Hematopoietic multipotent progenitor cell treated with erythropoietin and hydrocortisone succinate and interleukin-3 and kit ligand, for 17 days (in vitro differentiated cells): Measurements from ENCODE around the gene PLB1.

Experiments used
- DNase-seq: peaks from one replicate; pipeline ENCODE4 v3.0.0-alpha.2; 2015; ENCODE audit warnings: low spot score

Gene PLB1, protein sequence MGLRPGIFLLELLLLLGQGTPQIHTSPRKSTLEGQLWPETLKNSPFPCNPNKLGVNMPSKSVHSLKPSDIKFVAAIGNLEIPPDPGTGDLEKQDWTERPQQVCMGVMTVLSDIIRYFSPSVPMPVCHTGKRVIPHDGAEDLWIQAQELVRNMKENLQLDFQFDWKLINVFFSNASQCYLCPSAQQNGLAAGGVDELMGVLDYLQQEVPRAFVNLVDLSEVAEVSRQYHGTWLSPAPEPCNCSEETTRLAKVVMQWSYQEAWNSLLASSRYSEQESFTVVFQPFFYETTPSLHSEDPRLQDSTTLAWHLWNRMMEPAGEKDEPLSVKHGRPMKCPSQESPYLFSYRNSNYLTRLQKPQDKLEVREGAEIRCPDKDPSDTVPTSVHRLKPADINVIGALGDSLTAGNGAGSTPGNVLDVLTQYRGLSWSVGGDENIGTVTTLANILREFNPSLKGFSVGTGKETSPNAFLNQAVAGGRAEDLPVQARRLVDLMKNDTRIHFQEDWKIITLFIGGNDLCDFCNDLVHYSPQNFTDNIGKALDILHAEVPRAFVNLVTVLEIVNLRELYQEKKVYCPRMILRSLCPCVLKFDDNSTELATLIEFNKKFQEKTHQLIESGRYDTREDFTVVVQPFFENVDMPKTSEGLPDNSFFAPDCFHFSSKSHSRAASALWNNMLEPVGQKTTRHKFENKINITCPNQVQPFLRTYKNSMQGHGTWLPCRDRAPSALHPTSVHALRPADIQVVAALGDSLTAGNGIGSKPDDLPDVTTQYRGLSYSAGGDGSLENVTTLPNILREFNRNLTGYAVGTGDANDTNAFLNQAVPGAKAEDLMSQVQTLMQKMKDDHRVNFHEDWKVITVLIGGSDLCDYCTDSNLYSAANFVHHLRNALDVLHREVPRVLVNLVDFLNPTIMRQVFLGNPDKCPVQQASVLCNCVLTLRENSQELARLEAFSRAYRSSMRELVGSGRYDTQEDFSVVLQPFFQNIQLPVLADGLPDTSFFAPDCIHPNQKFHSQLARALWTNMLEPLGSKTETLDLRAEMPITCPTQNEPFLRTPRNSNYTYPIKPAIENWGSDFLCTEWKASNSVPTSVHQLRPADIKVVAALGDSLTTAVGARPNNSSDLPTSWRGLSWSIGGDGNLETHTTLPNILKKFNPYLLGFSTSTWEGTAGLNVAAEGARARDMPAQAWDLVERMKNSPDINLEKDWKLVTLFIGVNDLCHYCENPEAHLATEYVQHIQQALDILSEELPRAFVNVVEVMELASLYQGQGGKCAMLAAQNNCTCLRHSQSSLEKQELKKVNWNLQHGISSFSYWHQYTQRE (N-terminal part only)

GRCh38 chr2:28495551-28496250 is at the start of gene PLB1:
Gene PLB1 (plus strand): TSS chr2:28496060. CDS start chr2:28496115, 55 bp downstream.
- no peak for DNase-seq

GRCh38 chr2:28446531-28446930 is 49.3 kb upstream of the PLB1 start:
- no peak for DNase-seq

DNA sequence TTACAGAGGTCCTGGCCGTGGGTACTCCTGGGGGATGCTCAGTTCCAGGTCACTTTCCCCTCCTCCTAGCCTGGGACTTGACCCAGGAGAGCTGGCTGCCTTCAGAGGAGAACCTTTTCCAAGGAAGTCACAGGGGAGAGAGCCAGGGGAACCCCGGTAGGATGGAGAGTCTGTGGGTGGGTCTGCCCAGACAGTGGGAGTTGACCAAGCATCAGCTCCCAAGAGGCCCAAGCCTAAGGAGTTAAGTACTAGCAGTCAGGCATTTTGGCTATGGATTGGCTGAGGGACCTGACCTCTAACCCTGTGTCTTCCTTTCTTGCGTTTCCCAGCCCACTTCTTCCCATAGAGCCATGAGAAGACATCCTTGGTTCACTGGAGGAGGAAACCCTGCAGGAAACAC is 48.8 kb upstream of the PLB1 start:
- no peak for DNase-seq

- no peak for DNase-seq
Observed at GRCh38 chr2:28447943-28448792, 47.7 kb upstream of the PLB1 start.

DNA sequence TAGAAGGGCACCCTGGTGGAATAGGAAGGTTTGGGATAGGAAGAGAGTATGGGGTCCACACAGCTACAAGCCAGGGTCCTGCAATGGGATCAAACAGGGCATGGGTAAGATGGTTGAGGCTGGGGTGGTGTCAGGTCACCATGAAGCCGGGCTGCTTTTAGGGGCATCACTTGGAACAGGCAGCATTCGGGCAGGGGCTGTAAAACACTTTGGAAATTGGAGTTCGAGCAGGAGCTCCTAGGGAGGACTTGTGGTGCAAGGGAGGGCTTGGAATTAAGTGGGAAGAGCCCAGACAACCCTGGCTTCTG is 47.1 kb upstream of the PLB1 start:
- DNase-seq: no peak

- DNase-seq: no peak
Observed at GRCh38 chr2:28449126-28449487, 46.8 kb upstream of the PLB1 start.

DNA sequence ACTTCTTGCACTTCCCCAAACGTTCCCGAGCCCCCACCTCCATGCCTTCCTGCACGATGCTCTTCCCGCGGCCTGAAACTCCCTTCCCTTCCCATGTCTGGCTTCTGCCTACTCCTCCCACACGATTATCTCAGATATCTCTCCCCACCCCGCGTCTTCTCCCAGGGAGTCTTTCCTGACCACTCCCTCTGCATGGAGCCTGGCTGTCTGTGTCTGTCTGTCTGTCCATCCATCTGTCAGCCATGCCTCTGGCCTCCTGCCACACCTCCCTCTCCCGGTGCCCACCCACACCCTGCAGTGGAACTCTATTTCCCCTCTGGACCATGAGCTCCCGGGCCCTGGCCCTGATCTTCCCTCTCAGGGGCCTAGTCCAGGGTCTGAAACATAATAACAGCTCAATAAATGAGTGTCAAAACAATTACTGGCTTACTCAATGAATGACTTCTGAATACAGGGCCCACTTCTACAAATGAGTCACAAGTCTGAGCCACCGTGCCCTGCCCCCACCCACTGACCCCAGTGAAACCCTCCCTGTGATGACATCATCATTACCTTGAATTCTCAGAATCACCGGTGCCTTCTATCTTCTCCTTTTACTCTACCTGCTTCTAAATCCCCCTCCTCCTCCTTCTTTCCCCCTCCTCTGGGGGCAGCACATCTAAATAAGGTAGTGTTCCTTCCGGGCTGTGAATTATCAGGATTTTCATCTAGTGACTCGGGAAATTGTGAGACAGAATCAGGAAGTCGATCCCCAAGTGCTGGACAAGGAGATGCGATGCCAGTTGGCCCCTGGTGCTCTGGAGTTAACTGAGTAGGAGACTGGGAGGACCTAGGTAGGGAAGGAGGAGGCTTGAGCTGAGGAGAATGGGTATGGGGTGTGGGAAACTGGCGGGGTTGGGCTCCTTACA is 46.1 kb upstream of the PLB1 start:
- DNase-seq: no peak

DNA sequence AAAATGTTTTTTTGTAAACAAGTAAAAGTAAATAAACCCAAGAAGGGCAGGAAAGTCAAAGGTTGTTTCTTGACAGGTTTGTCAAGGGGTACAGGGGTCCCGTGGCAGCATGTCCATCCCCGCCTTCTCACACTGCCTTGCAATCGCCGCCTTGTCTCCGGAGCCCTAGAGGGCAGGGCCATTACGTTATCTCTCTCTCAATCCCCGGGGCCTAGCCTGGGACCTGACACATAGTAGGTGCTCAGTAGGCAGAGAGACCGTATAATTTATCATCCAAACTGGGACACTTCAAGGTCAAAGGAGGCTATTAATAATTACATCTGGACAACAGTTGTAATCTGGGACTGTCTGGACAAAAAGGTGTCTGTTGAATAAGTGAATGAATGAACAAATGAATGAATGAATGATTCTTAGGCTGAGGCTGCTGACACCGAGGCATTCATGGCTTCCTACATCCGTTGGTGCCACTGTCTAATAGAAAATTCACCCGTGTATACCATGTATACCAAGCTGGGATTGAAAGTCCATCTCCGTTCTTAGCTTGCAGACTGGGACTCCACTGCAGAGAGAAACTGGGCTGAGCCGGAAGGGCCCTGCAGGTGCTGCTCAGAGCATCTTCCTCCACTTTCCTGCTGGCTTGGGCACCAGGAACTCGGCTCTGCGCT is 44.8 kb upstream of the PLB1 start:
- no peak for DNase-seq

DNA sequence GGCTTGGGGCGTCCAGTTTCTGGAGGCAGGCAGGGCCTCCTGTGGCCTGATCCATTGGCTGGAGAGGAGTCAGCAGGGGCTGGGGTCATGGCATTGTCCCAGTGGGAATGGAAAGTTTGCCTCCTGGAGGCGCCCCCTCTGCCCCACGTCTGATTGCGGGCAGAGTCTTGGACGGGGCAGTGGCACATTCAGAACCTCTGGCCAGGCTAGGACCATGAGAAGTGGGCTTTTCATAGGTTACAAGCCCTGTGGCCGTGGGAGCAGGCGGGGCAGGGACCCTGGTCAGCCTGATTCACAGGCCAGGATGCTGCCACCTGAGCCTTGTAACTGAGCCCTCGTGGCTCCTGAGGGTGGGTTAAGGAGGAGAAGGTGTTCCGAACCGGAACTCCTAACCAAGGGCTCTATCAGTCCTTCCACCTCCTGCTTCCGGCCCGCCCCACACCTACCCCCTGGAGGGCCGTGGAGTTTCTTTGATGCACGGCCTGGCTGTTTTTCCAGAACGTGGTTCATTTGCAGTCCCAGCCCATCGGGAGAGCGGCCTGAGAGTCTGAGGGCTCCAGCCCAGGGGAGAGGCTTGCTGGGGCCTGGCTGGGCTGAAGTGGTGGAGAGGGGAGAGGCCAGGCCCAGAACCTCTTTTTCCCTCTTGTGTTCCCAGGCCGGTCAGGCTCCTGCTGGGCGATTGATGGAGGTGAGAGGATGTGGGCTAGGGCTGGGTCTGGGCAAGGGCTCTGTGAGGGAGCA is 43.9 kb upstream of the PLB1 start:
- no peak for DNase-seq

DNA sequence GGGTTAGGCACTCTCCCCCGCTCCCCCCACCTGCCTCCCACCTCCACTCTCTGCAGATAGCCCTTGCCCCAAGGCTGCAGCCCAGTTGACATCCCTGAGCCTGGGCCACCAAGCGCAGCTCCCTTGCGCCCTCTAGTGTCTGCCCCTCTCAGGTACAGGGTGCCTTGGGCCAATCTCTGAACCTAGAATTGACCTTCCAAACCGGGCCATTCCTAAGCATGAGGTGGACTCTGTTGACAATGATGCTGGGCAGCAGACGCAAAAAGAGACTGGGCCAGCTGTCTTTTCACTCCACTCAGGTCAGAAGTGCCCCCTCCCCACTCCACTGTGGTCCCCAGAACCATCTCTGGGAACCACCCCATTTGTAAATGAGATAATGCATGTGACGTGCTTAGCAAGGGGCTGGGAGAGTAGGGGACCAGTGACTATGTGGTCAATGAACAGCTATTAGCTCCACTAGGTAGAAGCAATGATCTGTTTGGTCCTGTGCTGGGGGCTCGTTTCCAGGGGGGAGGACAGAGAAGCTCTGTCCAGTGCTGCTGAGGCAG is 43.3 kb upstream of the PLB1 start:
- peak; percentile 70 for DNase-seq

GRCh38 chr2:28453396-28453795 is 42.5 kb upstream of the PLB1 start:
- no peak for DNase-seq

DNA sequence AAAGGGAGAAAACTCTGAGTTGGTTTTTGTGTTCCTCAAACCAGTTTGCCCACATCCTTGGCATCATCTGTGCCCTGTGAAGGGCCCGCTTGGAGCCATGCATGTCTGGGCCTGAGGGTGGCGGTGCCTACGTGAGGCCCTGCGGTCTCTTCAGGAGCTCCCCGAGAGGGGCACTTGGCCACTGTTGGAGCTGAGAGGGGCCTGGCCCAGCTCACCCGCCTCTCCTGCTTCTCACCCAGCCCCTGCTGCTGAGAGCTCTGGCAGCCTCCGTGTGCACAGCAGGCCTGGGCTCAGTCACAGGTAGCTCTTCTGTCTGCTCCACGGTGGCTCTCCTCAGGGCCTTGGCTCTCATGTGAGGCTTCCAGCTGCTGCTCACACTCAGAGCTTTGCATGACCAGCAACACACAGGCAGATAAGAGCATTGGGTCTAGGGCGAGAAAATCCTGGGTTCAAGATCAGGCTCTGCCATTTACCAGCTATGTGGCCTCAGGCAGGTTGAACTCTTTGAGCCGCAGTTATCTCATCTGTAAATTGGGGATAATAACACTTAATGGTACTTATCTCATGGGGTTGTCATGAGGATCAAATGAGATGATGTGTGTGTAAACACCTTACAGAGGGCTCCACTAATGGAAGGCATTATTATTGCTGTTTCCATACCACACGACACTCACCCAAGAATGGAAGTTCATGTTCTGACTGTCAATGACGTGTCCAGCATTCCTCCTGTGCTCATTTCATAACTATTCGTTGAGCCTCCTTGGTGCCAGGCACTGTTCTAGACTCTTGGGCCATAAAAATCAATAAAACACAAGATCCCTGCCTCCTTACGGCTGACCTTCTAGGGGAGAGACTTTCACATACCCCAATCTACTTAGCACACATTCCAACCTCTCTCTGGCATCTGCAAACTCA is 41.6 kb upstream of the PLB1 start:
- no peak for DNase-seq

- DNase-seq: no peak
Observed at GRCh38 chr2:28457237-28457636, 38.6 kb upstream of the PLB1 start.

DNA sequence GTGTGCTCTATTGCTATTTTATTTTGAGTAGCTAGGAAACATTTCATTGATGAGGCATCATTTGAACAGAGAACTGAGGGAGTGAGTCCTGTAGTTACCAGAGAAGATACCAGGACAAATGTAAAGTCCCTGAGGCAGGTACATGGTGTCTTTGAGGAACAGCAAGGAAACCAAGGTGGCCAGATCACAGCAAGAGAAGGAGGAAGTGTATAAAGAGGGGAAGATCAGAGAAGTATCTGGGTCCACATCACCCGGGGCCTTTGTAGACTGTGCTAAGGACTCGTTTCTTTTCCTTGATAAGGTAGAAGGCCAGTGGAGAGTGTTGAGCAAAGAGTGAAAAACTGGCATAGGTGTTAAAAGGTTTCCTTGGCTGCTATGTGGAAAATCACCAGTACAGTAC is 34.8 kb upstream of the PLB1 start:
- DNase-seq: no peak

- no peak for DNase-seq
Observed at GRCh38 chr2:28462122-28462521, 33.7 kb upstream of the PLB1 start.

DNA sequence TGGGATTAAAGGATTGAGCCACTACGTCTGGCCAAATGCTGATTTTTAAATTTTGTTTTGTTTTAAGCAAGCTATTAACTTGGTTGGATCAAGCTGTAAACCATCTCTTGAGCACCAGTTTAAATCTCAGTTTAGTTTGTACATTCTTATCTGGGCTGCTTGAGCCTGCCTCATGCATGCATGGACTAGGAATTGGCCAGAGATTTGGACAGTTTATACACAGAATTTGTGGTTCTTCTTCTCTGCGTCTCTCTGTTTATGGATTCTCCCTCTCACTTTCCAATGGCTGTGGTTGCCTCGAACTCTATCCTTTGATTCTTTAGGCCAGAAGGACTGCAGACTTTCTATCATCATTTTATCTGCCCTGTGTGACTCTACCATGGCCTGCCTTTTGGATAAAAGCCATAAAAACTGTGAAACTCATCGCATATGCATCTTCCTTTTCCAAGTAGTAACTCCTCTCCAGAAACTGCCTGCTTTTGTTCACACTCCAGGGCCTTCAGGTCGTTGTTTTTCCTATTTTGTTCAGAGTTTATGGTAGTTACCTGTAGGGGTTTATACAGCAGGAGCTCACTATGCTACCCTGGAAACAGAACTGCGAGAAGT is 32.5 kb upstream of the PLB1 start:
- no peak for DNase-seq

DNA sequence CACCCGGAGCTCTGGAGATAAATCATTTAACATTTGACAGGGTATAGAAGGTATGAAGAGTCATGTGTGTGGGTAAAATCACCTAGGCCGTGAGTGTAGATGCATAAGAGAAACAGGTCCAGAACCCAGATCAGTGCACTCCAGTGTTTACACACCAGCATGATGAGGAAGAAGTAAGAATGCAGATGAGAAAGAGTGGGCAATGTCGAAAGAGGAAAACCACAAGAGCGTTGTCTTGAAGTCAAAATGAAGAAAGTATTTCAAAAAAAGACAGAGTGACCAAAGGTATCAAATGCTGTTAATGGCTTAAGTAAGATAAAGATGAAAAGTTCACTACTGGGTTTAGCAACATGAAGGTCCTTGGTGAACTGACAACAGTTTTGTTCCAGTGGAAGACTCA is 32.0 kb upstream of the PLB1 start:
- DNase-seq: no peak
